Stimulated activated CD8-positive, alpha-beta memory T cell treated with anti-CD3 and anti-CD28 coated beads, Interleukin-7, amount 100 ng/mL, for 24 hours (primary cell): ENCODE results near the gene AMBRA1.
A peak's percentile ranks its signal among the peaks of the same experiment; 100 is the strongest.

ENCODE experiments used
- DNase-seq: peaks from one replicate; pipeline ENCODE4 v3.0.0-alpha.2; 2020; ENCODE audit warnings: low read depth

The AMBRA1 gene

DNA sequence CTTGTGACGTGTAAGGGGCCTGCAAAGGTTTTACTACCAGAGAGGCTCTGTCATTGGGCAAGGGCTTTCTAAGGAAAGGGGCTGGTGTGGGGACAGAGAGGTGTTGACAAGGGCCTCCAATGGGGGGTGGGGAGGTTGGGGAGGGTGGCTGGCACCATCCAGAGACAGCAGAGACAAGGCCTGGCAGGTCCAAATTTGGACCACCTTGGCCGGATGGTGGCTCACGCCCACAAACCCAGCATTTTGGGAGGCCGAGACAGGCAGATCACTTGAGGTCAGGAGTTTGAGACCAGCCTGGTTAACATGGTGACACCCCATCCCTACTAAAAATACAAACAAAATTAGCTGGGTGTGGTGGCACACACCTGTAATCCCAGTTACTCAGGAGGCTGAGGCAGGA lies 200.1 kb downstream of the AMBRA1 start:
- no peak for DNase-seq

DNA sequence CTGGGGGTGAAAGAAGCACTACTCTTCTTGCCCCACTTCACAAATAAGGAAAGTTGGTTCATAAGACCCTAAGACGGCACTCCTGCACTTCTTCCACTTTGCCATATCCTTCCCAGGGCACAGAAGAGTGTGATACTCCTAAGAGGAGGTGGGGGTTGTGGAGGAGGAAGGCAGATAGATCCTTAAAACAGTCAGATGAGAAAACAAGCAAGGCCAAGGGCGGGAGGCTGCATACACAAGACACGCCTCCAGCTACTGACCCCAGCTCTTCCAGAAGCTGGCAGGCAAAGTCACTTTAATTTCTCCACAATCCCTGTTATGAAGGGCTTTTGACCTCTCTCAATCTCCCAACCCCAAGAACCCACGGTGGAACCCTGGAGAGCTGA lies 200.6 kb downstream of the AMBRA1 start:
- no peak for DNase-seq

DNA sequence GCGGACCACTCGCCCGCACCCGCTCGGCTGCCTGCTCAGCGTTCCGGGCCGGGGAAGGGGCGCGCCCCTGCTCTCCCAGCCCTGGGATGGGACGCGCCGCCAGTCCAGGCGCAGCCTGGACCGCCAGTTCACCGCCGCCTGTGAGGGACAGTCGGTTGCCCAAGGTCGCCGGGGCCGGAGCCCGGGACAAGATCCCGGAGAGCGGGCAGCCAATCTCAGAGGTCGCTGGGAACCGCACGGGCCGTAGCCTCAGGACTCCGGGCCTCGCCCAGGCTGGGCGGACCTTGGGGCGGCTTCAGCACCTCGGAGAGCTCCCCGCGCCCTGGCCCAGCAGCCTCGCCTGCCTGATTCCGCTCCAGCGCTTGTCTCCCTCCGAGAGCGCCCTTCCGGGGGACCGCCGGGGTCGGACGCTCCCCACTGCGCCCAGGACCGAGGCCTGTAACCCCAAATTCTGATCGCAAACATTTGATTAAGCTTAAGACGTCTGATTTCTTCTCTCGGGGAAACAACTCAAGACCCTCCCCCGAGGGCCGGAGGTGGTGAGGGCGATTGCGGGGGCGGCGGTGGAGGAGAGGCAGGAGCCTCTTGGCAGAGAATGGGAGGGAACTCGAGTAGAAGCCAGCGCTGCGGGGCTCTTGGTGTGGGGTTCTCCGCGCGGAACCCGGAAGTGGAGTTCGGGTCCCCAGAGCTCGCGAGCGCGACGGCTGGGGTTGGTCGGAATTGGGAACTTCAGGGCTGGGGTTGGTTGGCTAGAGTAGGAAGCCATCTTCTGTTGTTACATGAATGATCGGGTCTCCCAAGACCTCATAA lies 201.2 kb downstream of the AMBRA1 start:
- peak; percentile 45 for DNase-seq

DNA sequence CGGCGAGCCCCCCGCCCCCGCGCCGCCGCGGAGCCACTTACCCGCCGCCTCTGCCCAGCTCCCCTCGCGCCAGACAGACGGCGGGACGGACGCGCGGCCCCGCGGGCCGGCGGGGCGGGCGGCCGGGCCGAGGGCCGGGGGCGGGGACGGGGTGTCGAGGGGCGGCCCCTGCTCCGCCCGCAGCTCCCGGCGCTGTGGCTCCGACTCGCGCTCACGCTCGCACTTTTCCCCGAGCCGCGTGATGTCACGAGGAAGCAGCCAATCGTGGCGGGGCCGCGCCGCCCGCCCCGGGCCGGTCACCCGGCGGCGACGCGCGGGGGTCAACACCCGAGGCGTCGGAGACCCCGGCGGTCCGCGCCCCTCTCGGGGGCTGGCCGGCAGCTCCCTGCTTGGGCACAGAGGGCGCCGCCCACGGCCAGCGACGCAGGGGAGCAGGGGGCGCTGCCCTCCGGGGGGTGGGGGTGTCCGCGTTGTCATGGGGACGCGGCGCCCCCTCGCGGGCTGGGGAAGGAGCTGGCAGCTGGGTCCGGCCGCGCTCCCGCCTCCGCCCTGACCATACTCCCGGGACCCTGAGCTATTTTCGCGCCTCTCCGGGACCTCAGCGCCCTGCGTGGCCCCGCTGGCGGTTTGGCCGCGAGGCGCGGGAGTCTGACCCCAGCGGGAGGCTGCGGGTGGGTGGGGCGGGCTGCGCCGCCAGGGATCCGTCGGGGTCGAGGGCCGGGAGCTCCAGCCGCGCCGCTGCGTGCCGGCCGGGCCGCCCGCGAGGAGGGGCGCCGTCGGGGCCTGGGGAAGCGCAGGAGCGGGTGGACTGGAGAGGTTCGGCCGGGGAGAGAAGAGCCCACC lies 202.0 kb downstream of the AMBRA1 start, which contains the start of gene CHRM4:
TSS of gene CHRM4 (minus strand) at position 199 of the 843 bp plus-strand sequence. CDS start 5,219 bp downstream, outside the sequence.
- DNase-seq, result no peak

DNA sequence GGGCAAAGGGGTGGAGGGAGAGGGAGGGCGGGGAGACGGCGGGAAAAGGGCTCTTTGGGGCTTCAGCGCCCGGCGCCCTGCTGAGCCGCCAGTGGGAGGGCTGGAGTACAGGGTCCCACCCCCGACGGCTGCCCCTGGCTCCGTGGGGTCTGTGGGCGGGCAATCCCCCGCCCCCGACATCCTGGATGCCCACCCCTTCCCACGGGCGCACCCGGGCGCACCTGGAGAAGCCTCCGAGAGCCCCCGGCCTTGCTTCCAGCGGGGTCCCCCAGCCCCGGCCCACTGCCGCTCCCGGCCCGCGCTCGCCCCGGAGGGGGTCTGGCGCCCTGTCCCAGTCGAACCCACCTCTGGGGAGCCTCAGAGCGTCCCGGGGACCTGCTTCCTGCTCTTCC lies 202.6 kb downstream of the AMBRA1 start:
- DNase-seq, result no peak

DNA sequence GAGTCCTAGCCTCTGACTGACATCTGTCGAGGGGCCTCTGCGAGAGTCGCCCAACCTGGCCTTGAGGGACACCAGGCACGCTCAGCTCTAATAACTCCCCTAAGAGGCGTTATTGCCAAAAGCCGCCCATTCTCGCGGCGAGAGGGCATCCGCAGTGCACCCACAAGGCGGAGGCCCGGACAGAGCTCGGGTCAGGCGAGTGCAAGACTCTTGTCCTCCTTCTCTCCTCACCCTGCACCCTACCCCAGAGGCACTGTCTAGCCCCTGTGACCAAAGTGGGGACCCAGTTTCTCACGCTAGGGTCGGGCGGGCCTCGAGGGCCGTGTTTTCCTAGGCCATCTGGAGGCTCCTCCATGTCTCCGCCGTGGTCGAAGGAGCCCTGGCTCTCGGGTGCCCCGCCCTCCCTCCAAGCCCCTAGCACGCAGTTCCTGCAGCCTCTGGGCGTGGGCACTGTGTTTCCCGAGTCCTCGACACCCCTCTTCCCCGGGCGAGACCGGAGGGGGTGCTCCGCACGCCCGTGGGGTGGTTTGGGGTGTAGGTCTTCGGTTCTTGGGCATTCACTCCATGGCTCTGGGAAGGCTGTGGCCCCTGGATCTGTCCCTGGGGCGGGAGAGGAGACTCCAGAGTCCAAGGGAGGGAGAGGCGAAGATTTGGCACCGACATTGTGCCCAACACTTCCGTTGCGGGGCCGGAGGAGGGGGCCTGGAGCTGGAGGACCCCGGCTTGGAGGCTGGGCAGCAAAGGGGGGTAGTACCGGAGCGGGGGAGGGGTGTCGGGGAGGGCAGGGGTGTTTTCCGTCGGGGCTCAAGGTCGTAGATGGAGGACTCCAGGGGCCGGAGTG lies 203.3 kb downstream of the AMBRA1 start:
- no peak for DNase-seq

DNA sequence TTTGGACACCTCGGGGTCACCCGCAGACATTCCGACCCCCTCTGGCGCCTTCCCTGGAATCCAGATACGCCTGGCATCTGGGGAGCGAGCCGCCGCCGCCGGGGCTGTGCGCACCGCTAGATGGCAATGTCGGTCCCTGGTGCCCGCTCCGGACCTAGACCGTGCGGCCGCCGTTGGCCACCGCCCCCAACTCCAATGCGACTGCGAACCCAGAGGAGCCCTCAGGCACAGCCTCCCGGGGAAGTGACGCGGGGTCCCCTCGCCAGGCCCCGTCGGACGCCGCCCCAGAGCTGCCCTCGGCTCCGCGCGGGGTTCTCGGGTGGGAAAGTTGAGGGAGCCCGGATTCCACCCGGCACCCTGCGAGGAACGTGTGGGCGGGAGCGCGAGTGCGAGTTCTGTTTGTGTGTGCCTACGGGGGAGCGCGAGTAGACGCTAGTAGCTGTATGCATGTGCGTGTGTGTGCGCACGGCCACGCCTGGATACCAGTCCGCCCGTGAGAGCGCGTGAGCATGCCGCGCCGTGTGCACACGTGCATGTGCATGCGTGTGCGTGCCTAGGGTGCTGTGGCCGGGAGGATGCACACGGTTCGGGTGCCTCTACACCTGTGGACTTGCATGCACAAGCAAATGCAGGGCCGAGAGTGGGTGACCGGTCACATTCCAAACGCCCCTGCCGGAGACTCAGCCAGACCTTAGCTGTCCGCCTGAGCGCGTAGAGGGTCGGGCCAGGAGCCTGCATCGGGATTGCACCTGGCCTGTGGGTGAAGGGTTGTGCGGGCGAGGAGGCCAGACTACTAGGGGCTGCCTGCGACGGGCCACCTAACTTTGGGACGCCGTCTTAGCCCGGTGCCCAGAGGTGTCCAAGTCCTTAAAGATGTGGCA lies 204.1 kb downstream of the AMBRA1 start:
- no peak for DNase-seq

DNA sequence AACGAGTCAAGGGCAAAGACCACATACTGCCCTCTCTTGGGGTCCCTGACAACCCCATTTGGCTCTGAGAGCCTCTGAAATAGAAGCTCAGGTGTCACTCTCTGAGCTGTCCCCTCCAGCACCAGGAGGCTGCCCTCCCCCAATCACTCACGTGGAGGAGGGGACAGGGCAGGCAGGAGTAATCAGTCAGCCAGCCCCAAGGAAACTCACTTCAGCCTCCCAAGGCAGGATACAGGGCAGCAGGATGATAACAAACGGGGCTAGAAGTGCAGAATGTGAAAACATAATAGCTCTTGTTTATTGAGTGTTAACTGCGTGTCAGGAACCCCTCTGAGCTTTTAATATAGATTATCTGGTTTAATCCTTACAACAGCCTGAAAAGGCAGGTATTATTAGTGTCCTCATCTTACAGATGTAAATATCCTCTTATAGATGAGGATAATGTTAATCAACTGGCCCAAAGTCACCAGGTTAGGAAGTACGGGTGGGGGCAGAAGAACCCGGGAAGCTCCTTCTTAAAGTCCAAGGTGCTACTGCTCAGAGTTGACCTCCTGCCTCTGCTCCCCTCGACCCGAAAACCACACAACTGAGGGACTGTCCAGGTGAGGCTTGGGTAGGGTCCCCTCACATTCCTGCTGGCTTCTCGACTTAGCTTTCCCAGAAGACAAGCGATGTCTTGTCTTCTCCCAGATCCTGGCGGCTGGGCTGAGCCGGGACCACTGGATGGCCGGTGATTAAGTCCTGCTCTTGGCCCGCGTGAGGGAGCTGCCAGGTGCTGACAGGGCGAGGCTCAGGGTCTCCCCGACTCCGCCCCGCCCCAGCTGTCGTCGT lies 205.0 kb downstream of the AMBRA1 start:
- no peak for DNase-seq

DNA sequence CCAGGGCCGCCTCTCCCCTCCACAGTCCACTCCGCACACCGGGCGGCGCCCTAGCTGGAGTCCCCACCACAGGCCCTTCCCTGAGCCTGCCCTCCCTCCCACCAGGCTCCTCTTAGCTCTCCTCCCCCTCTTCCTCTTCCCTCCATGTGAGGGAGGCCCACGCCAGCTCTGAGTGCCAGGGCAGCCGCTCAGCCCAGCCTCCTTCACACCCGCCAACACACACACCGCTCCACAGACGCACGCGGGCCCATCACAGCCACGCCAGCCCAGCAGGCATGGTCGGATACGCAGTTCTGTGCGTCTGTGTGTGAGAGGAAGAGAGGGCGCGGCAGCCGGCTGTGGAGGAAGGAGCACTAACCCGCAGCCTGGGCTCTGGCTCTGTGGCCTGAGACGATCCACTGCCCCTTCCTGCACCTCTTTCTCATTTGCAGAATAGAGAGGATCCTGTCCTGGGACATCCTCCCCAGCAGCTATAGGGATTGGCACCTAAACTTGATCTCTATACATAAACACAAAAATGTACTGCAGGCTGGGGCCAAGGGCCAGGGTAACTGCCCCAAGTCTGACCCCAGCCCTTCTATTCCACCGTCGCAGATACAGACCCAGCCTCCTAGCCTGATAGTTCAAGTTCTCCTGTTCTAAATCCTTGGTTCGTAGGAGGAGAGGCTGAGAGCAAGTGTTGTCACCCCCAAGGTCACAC lies 205.8 kb downstream of the AMBRA1 start:
- no peak for DNase-seq

DNA sequence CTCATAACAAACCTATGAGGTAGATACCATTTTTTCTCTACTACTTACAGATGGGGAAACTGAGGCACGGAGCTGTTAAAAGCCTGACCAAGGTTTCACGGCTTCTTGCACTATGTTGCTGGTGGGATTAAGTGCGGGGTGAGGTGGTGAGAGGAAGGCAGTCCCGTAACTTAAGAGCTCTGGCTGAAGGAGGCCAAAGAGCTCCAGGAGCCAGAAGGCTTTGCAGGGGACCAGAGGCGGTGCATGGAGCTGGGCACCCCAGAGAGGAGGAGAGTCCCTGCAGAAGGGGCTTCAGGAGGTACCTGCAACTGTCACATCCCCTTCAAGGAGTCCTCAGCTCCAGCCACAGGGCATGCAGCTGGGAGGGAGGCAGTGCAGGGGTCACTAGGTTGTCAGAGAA lies 206.4 kb downstream of the AMBRA1 start:
- DNase-seq, result no peak

DNA sequence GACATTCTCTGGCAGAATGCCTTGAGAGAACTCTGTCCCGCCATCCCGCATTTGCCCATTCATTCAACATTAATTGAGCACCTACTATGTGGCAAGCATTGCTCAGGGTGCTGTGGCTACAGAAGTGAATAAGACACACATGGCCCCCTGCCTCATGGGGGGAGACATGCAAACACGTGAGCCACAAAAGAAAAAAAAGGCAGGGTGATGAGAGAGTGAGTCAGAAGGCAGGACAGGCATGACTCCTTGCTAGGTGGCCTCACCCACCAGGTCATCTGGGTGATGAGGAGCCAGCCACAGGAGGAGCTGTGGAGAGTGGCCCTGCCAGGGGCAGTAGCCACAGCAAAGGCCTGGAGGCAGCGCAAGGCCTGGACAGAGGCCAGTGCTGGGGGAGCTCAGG lies 207.1 kb downstream of the AMBRA1 start:
- DNase-seq, result no peak

DNA sequence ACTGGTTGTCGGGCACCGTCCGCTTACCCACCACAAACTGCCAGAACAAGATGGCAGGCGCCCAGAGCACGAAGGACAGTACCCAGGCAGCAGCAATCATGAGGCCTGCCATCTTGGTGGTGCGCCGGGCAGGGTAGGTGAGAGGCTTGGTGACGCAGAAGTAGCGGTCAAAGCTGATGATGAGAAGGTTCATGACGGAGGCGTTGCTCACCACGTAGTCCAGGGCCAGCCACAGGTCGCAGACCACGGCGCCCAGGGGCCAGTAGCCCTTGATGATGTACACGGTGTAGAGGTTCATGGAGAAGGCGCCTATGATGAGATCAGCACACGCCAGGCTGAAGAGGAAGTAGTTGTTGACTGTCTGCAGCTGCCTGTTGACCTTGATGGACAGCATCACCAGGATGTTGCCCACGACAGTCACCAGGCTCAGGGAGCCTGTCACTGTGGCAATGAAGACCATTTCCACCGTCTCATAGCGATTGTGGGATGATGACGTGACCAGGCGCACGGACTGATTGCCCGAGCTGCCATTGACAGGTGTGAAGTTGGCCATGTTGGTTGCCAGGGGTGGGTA lies 207.7 kb downstream of the AMBRA1 start:
- no peak for DNase-seq

DNA sequence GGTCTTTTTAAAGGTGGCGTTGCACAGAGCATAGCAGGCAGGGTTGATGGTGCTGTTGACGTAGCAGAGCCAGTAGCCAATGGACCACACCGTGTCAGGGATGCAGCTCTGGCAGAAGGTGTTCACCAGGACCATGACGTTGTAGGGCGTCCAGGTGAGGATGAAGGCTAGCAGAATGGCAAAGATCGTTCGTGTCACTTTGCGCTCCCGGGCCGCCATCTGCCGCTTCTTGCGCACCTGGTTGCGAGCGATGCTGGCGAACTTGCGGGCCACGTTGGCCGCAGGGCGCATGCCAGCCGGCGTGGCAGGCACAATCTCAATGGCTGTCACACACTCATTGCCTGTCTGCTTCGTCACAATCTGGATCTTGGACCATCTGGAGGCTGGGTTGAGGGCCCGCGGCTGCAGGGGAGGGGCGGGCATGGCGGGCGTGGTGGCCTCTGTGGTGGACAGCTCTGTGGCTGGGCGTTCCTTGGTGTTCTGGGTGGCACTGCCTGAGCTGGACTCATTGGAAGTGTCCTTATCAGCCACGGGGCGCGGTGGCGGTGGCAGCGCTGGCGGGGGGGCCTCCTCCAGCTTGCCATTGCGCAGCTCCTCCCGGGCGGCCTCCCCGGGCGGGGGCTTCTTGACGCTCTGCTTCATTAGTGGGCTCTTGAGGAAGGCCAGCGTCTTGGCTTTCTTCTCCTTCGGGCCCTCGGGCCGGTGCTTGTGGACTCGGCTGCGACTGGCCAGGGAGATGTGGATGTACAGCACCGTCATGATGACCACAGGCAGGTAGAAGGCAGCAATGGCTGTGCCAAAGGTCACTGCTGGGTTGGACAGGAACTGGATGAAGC lies 208.4 kb downstream of the AMBRA1 start:
- no peak for DNase-seq

DNA sequence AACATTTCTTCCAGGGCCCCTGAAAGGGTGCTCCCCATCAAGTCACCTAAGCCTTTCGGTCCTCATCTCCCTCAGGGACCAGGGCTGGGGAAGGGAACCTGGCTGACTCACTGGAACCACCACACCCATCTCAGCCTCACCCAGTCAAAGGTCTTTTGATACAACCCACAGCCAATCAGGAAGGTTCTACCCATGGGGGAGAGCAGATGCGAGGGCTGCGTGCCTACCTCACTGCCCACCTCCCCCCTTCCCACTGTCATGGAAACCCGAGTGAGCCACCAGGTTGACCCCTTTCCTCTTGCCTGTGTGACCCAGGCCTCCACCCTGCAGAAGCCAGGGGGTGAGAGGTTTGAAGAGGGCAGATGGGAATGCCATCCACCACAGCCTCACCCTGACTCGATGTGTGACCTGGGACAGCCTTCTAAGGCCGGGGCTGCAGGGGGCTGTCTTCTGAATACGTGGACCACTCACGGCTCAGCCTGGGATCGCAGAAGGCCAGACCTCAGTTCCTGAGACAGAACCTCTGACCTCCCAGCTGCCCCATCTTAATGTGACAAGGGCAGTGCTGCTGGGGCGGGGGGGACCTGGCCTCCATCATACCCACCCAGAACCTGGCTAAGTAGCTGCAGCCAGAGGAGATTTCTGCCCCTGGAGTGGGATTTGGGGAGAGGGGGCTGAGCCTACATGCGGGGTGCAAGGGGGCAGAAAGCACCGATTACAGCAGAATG lies 209.7 kb downstream of the AMBRA1 start:
- DNase-seq, result no peak

DNA sequence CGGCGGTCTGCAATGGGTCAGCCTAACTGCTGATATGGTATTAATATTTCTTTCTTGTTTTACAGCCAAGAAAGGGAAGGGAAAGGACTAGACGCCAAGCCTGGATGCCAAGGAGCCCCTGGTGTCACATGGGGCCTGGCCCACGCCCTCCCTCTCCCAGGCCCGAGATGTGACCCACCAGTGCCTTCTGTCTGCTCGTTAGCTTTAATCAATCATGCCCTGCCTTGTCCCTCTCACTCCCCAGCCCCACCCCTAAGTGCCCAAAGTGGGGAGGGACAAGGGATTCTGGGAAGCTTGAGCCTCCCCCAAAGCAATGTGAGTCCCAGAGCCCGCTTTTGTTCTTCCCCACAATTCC lies 210.4 kb downstream of the AMBRA1 start:
- DNase-seq, result no peak

DNA sequence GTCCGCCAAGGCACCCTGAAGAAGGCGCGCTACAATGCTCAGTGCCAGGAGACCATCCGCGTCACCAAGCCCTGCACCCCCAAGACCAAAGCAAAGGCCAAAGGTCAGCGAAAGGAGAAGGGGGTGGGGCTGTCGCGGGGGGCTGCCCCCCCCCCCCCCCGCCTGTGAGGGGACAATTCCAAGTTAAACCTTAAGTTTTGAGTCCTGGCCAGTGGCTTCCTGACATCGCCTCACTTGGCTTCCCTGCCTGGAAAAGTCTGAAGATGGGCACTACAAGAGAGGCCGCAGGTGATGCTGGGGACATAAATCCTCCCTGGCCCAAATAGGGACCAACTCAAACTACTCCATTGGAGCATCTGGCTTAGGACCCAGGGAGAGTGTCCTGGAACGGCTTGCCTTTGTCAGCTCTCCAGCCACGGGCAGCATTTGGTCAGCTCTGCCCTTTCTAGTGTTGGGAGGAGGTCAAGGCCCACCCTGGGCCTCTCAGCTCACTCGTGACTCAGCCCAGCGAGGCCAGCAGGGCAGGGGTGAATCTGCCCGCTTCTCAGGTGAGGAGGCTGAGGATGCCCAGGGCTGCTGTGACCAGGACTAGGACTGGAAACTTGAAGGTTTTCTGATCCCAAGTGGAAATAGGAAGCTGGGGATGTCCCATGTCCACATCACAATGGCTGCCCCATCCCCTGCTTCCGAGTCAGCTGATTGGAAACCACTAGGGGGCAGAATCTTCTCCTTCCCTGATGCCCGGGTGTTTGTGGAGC lies 211.0 kb downstream of the AMBRA1 start:
- no peak for DNase-seq
